CD8-positive, alpha-beta memory T cell (primary cell): ENCODE data around the gene PPM1L. TPM values are rescaled to one million over a fixed set of nuclear protein-coding genes. Genes with fewer than 3 reads are reported as not detected.

Experiments used
- CTCF ChIA-PET: fragments of 350-600 bp; sonication (Branson Sonifier 250); formaldehyde crosslinking; loops from one replicate; lab custom pipeline; 2021; ENCODE audit warnings: antibody characterized with exemption; lab: Charles Lee
- POLR2A ChIA-PET: fragments of 350-600 bp; sonication (Branson Sonifier 250); formaldehyde crosslinking; loops from one replicate; lab custom pipeline; 2021; ENCODE audit warnings: antibody characterized with exemption; lab: Charles Lee
- DNase-seq, 5 donors: peaks; one replicate each; pipeline versions ENCODE4 v3.0.0 to v3.0.0-alpha.2; 2020 to 2022; ENCODE audit warnings: mixed read lengths in 1 of 5
- H3K27ac ChIP-seq: one replicate; pipeline ENCODE4 v1.7.0; 2013; ENCODE audit warnings: low read depth, mild to moderate bottlenecking, low read length, moderate library complexity
- H3K27me3 ChIP-seq: 2 replicates; pipeline ENCODE4 v1.7.0; 2013; ENCODE audit warnings: low read length, mild to moderate bottlenecking; ENCODE audit not compliant: insufficient read depth, poor library complexity, severe bottlenecking
- H3K36me3 ChIP-seq: 2 replicates; pipeline ENCODE4 v1.7.0; 2013; ENCODE audit warnings: mild to moderate bottlenecking, low read length, moderate library complexity; ENCODE audit not compliant: insufficient read depth
- H3K4me1 ChIP-seq: 2 replicates; pipeline ENCODE4 v1.7.0; 2013; ENCODE audit warnings: mild to moderate bottlenecking, low read length, moderate library complexity; ENCODE audit not compliant: insufficient read depth
- H3K4me3 ChIP-seq: 2 replicates; pipeline ENCODE4 v1.7.0; 2013; ENCODE audit warnings: mild to moderate bottlenecking, low read length
- H3K9me3 ChIP-seq: 2 replicates; pipeline ENCODE4 v1.7.0; 2013; ENCODE audit warnings: mild to moderate bottlenecking, low read length
- H3K27ac Mint-ChIP-seq, 8 donors: one replicate each; pipeline ENCODE4 v1.8.0; 2020 to 2021; ENCODE audit warnings: mixed read lengths in 8 of 8, mild to moderate bottlenecking in 6 of 8, inconsistent platforms in 3 of 8, moderate library complexity in 3 of 8
- H3K27me3 Mint-ChIP-seq, 2 donors: one replicate each; pipeline ENCODE4 v1.8.0; 2020 to 2021; ENCODE audit warnings: mixed read lengths in 2 of 2, mild to moderate bottlenecking in 1 of 2, moderate library complexity in 1 of 2
- H3K36me3 Mint-ChIP-seq, 3 donors: one replicate each; pipeline ENCODE4 v1.8.0; 2020 to 2021; ENCODE audit warnings: mixed read lengths in 3 of 3, inconsistent platforms in 1 of 3, mild to moderate bottlenecking in 1 of 3
- H3K4me1 Mint-ChIP-seq, 3 donors: one replicate each; pipeline ENCODE4 v1.8.0; 2020 to 2021; ENCODE audit warnings: mixed read lengths in 3 of 3, inconsistent platforms in 1 of 3, mild to moderate bottlenecking in 1 of 3
- H3K4me3 Mint-ChIP-seq, 7 donors: one replicate each; pipeline ENCODE4 v1.8.0; 2020 to 2021; ENCODE audit warnings: mixed read lengths in 7 of 7, mild to moderate bottlenecking in 6 of 7, moderate library complexity in 4 of 7, inconsistent platforms in 2 of 7
- H3K9me3 Mint-ChIP-seq, 5 donors: one replicate each; pipeline ENCODE4 v1.8.0; 2020 to 2022; ENCODE audit warnings: mixed read lengths in 5 of 5, mild to moderate bottlenecking in 3 of 5, moderate library complexity in 2 of 5, inconsistent platforms in 1 of 5
- polyA plus RNA-seq: library from polyadenylated mRNA; unstranded; fragments of 300-500 nt; fragmentation: Illumina TruSeq; gene quantifications from one replicate; pipeline ENCODE4 v1.2.3, GENCODE V29; 2021
- total RNA-seq, 2 experiments: library from RNA; stranded (reverse); gene quantifications; one replicate each; pipeline ENCODE4 v1.2.3, GENCODE V29; 2021

Gene PPM1L
- total and polyA plus RNA-seq, 3 experiments from 2014 or later, result 1.3 to 4.4 (median 3.8) TPM

DNA sequence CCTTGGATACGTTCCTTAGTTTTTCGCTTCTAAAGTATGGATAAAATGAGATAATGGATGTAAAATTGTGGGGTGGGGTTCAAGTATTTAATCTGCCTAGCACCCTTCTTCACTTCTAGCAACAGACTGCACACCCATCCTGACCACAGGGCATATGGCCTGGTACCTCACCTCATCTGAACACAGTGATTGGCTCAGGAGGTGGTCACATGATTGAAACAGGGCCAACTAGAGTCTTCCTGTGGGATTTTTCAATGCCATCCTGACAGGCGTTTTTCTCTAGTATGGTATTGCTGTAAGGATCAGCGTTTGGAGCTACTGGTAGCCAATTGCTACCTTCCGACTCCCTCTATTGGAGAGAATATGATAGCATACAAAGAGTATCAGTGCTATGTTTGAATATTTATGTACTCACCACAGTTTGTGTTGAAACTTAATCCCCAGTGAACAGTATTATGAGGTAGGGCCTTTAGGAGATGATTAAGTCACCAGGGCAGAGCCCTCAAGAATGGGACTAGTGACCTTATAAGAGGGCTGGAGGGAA is 172.2 kb downstream of the PPM1L start:
- Mint-ChIP-seq H3K4me3 (no peak overlapping the region), H3K4me1 (no peaks in the 10 kb centered on the region), H3K9me3 (peaks cover 0 to 2% (median 0%) of the 10 kb centered on the region in 5 donors), H3K27me3 (peaks cover 0 to 4% of the 10 kb centered on the region in 2 donors), H3K27ac (no peak overlapping the region), H3K36me3 (peaks cover 0 to 1% (median 0%) of the 10 kb centered on the region in 3 donors)
- no peak overlapping the region for H3K27ac ChIP-seq
- no peaks in the 10 kb centered on the region for H3K9me3 ChIP-seq
- CTCF ChIA-PET, result no interaction called here
- no peak for DNase-seq
- no peaks in the 10 kb centered on the region for H3K27me3 ChIP-seq
- no peaks in the 10 kb centered on the region for H3K36me3 ChIP-seq
- POLR2A ChIA-PET, result no interaction called here
- H3K4me3 ChIP-seq, result no peak overlapping the region
- no peaks in the 10 kb centered on the region for H3K4me1 ChIP-seq

DNA sequence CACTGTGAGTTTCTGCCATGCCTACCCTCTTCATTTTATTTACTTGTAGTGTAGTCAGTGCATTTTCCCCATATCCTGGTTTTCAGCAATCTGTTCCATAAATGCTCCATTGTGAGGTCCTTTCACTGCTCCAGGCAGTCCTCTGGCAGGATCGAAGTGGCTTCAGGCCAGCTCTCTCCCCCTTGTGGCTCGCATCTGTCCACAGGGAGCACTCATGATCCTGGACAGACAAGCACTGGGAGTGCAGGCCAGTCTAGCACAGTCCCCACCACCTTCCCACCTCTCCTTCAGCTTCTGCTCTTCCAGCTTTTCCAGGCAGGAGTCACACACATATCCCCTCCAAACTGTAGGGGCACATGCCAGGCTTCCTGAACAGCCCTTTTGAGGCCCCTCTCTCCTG is 173.6 kb downstream of the PPM1L start:
- H3K27ac Mint-ChIP-seq, result no peak overlapping the region
- Histone ChIP-seq H3K4me3 (no peak overlapping the region), H3K27me3 (no peaks in the 10 kb centered on the region), H3K27ac (no peak overlapping the region), H3K9me3 (no peaks in the 10 kb centered on the region), H3K4me1 (no peaks in the 10 kb centered on the region), H3K36me3 (no peaks in the 10 kb centered on the region)
- CTCF ChIA-PET, result no interaction called here
- peaks cover 0 to 1% (median 0%) of the 10 kb centered on the region in 3 donors for H3K36me3 Mint-ChIP-seq
- H3K4me1 Mint-ChIP-seq, result no peaks in the 10 kb centered on the region
- H3K27me3 Mint-ChIP-seq, result peaks cover 0 to 4% of the 10 kb centered on the region in 2 donors
- H3K4me3 Mint-ChIP-seq, result no peak overlapping the region
- DNase-seq, result no peak
- peaks cover 0 to 2% (median 0%) of the 10 kb centered on the region in 5 donors for H3K9me3 Mint-ChIP-seq
- POLR2A ChIA-PET, result no interaction called here

DNA sequence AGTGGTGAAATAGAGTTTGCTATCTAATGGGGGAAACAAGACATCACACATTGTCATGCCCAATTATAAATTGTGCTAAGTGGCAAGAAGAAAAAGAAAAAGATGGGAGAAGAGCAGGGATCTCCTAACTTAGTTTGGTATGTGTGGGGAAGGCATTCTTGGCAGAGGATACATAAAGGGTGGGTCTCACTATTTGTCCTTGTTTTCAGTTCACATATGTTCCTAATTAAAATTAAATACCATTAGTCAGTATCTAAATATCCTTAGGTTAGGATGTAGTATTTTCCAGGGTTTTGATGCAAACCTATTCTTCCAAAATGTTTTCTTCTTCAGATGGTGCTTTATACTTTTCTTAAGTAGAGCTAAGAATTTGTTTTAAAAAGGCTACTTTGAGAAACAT is 175.4 kb downstream of the PPM1L start:
- Histone ChIP-seq H3K9me3 (no peaks in the 10 kb centered on the region), H3K4me1 (no peaks in the 10 kb centered on the region), H3K27ac (no peak overlapping the region), H3K27me3 (no peaks in the 10 kb centered on the region), H3K4me3 (no peak overlapping the region), H3K36me3 (no peaks in the 10 kb centered on the region)
- DNase-seq, result no peak
- Mint-ChIP-seq H3K27ac (no peak overlapping the region), H3K9me3 (peaks cover 0 to 2% (median 0%) of the 10 kb centered on the region in 5 donors), H3K27me3 (peaks cover 0 to 1% of the 10 kb centered on the region in 2 donors), H3K36me3 (peaks cover 0 to 1% (median 0%) of the 10 kb centered on the region in 3 donors), H3K4me1 (no peaks in the 10 kb centered on the region), H3K4me3 (no peak overlapping the region)
- ChIA-PET CTCF (interaction anchor here (1.1 to 2.9 kb wide), 3 partner anchors 10 to 237 kb away, joined by 3 to 11 read pairs (median 3); no protein-coding TSS in a partner anchor), POLR2A (no interaction called here)

DNA sequence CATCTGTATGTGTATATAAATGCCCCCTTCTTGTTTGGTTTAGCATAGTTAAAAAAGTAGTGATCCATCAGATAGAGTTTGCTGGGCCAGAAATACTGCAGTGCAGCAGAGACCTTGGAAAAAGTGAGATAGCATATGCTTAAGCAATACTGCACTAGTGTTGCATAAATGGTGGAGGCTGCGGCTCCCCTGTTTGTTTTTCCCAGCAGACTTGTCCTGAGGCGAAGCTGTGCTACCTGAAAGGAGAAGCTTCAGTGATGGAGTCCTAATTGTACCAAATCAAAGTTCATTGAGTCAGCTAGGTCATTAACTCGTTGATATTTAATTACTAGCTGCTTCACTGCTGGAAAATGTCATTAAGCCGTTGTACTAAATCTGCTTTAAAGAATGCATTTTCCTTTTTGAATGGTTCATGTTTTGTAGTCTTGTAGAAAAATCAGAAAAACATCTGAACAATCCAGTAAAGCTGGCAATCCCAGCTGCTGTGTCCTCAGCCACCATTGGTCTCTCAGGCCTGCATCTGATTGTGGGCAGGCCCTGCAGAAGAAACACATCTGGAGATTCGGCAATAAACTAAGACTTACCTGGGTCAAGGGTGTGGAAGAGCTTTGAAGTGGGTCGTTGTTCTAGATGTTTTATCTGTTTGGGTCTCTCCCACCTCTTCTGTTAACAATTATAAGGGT is 179.5 kb downstream of the PPM1L start:
- H3K9me3 ChIP-seq, result no peaks in the 10 kb centered on the region
- no peak for DNase-seq
- no peaks in the 10 kb centered on the region for H3K36me3 ChIP-seq
- no peaks in the 10 kb centered on the region for H3K27me3 ChIP-seq
- no peaks in the 10 kb centered on the region for H3K4me1 ChIP-seq
- no peak overlapping the region for H3K27ac ChIP-seq
- ChIA-PET CTCF (no interaction called here), POLR2A (no interaction called here)
- no peak overlapping the region for H3K4me3 ChIP-seq
- Mint-ChIP-seq H3K36me3 (no peaks in the 10 kb centered on the region), H3K9me3 (peaks cover 0 to 1% (median 0%) of the 10 kb centered on the region in 5 donors), H3K27me3 (peaks cover 0 to 2% of the 10 kb centered on the region in 2 donors), H3K27ac (no peak overlapping the region), H3K4me3 (no peak overlapping the region), H3K4me1 (no peaks in the 10 kb centered on the region)

DNA sequence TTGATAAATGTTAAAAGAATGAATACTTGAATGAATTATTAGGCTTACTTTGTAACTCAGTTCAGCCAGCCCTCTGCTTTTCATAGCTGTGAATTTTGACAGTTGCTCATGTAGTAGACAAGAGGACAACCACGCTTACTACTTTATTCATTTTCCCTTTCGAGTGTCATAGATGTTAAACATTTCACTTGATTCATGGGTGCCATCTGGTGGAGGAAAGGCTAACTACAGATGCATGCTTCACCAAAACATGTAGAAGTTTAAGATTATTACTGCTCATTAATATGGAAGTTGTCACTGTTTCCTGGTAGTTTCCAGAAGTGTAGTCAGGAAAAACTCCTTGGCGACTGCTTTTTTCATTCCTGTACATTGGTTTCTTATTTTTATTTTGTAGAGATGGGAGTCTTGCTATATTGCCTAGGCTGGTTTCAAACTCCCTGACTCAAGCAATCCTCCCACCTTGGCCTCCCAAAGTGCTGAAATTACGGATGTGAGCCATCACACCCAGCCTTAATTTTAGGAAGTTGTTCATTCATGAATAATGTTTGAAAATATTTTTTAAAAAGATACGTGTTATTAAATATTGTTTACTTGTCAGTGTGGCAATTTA is 186.0 kb downstream of the PPM1L start:
- H3K27ac Mint-ChIP-seq, result no peak overlapping the region
- CTCF ChIA-PET, result interaction anchor here (0.6 to 2.7 kb wide), 14 partner anchors 9 to 256 kb away, joined by 3 to 18 read pairs (median 3); no protein-coding TSS in a partner anchor
- H3K4me1 Mint-ChIP-seq, result peaks cover 2 to 5% (median 4%) of the 10 kb centered on the region in 3 donors
- DNase-seq, result peak; percentile 46 to 71 (median 52)
- Histone ChIP-seq H3K27ac (no peak overlapping the region), H3K4me1 (no peaks in the 10 kb centered on the region), H3K4me3 (no peak overlapping the region), H3K27me3 (no peaks in the 10 kb centered on the region), H3K9me3 (no peaks in the 10 kb centered on the region), H3K36me3 (no peaks in the 10 kb centered on the region)
- H3K36me3 Mint-ChIP-seq, result no peaks in the 10 kb centered on the region
- POLR2A ChIA-PET, result no interaction called here
- H3K9me3 Mint-ChIP-seq, result no peaks in the 10 kb centered on the region
- peaks cover 0 to 3% of the 10 kb centered on the region in 2 donors for H3K27me3 Mint-ChIP-seq
- no peak overlapping the region for H3K4me3 Mint-ChIP-seq

DNA sequence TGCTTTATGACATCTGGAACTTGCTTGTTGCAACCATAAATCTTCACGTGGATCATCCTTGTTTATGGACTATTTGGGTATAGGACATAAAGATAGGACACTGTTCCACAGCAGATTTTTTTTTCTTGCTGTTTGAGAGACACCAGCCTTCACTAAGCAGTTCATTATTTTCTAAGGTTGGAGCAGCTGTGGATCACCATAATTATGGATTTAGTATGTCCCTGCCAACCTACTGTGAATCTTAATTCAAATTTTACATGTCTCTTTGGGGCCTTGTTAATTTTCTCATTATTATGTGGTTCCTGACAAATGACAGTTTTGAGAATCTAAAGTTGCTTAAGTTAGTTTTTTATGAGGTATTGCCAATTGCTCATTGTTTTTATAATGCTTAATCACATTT is 188.0 kb downstream of the PPM1L start:
- no peak for DNase-seq
- no peaks in the 10 kb centered on the region for H3K27me3 ChIP-seq
- H3K27me3 Mint-ChIP-seq, result peaks cover 0 to 3% of the 10 kb centered on the region in 2 donors
- no peaks in the 10 kb centered on the region for H3K36me3 ChIP-seq
- H3K27ac Mint-ChIP-seq, result no peak overlapping the region
- H3K4me1 Mint-ChIP-seq, result peaks cover 2 to 5% (median 4%) of the 10 kb centered on the region in 3 donors
- no peak overlapping the region for H3K4me3 Mint-ChIP-seq
- no peaks in the 10 kb centered on the region for H3K4me1 ChIP-seq
- H3K9me3 ChIP-seq, result no peaks in the 10 kb centered on the region
- no peak overlapping the region for H3K4me3 ChIP-seq
- H3K27ac ChIP-seq, result no peak overlapping the region
- CTCF ChIA-PET, result no interaction called here
- POLR2A ChIA-PET, result no interaction called here
- no peaks in the 10 kb centered on the region for H3K9me3 Mint-ChIP-seq
- no peaks in the 10 kb centered on the region for H3K36me3 Mint-ChIP-seq

DNA sequence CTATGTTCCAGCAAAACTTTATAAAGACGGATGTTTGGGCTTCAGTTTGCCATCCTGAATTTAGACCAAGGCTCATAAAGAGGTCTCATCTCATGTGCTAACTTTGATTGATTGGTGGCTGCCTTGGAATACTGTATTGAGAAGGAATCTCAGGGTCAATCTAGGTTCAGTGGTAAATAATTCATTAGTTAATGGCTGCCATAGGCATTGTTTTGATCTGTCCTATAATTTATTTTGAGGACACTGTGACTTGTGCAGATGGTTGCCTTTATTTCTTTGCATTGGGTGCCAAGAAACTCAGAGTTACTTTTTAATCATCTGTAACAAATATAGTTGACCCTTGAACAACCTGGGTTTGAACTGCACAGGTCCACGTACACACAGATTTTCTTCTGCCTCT is 189.3 kb downstream of the PPM1L start:
- no peaks in the 10 kb centered on the region for H3K36me3 ChIP-seq
- Mint-ChIP-seq H3K27me3 (peaks cover 0 to 1% of the 10 kb centered on the region in 2 donors), H3K4me3 (no peak overlapping the region), H3K9me3 (no peaks in the 10 kb centered on the region), H3K36me3 (no peaks in the 10 kb centered on the region), H3K4me1 (peaks cover 10 to 17% (median 11%) of the 10 kb centered on the region in 3 donors), H3K27ac (no peak overlapping the region)
- no peak for DNase-seq
- POLR2A ChIA-PET, result no interaction called here
- H3K4me1 ChIP-seq, result peaks cover 10% of the 10 kb centered on the region
- CTCF ChIA-PET, result no interaction called here
- H3K9me3 ChIP-seq, result no peaks in the 10 kb centered on the region
- H3K27me3 ChIP-seq, result no peaks in the 10 kb centered on the region
- no peak overlapping the region for H3K27ac ChIP-seq
- no peak overlapping the region for H3K4me3 ChIP-seq

DNA sequence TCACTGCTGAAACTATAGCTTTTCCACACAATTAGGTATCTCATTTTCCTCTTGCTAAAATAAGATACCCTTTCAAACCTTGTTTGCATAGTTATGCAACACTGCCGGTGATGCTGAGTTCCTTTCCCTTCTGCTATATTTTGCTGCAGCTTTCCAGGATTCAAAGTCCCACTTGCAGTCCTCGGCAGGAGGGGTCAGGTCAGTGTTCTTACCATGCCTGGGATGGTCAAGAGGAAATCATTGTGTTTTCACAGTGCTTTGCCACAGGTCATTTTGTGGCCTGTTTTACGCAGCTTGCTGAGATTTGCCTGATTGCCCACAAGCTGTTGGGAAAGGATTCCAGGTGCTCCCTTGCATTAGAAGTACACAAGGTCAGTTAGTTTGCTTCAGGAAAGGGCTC is 192.2 kb downstream of the PPM1L start:
- no peaks in the 10 kb centered on the region for H3K27me3 Mint-ChIP-seq
- H3K36me3 ChIP-seq, result no peaks in the 10 kb centered on the region
- no peak overlapping the region for H3K4me3 ChIP-seq
- H3K9me3 ChIP-seq, result no peaks in the 10 kb centered on the region
- ChIA-PET CTCF (interaction anchor here (1.1 kb wide), 1 partner anchor 240 kb away, joined by 3 read pairs; no protein-coding TSS in a partner anchor), POLR2A (no interaction called here)
- H3K27ac Mint-ChIP-seq, result no peak overlapping the region
- DNase-seq, result no peak
- no peak overlapping the region for H3K27ac ChIP-seq
- H3K4me1 Mint-ChIP-seq, result peaks cover 6 to 11% (median 8%) of the 10 kb centered on the region in 3 donors
- peaks cover 10% of the 10 kb centered on the region for H3K4me1 ChIP-seq
- no peaks in the 10 kb centered on the region for H3K27me3 ChIP-seq
- no peaks in the 10 kb centered on the region for H3K36me3 Mint-ChIP-seq
- no peak overlapping the region for H3K4me3 Mint-ChIP-seq
- H3K9me3 Mint-ChIP-seq, result no peaks in the 10 kb centered on the region
